ENCODE results near the gene ZFP36L2. TPM values are rescaled to one million over a fixed set of nuclear protein-coding genes. Genes with fewer than 3 reads are reported as not detected.

Gene ZFP36L2
- total RNA-seq, 1 experiment from 2014 or later: 105 TPM

DNA sequence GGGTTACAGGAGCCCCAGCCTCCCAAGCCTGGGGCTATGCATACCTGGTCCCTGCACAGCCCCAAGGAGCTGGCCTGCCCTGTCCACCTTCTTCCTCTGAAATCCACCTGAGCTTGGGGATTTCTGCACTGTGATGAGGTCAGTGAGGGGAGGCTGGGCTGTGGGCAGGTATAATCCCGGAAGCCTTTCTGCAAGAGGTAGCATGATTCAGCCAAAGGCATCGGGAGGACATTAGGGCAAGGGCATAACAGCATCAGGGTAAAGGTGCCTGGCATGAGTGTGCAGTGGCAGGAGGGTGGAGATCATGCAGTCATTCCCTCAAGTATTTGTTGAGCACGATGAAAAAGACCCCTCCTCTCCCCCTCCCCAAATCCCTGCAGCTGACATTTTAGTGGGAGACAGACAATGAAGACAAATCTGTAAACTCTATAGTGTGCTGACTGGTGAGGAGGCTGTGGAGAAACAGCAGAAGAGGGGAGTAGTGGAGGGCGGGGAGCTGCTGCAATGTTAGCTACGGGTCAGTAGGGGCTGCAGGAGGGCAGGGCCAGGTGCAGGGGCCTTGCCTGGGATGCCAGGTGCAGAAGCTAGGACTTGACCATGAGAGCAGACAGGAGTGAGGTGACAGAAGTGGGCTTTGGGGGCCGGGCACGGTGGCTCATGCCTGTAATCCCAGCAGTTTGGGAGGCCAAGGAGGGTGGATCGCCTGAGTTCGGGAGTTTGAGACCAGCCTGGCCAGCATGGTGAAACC is 18.7 kb downstream of the ZFP36L2 start:
- peak overlapping the region in 1 of 3 experiments; percentile 77; a peak in 3 of 7 replicates for H3K27ac Mint-ChIP-seq
- H3K4me2 ChIP-seq (ENCODE audit: insufficient read depth, insufficient read length, low read length): no peak overlapping the region
- no peak overlapping the region for H4K5ac ChIP-seq (ENCODE audit: insufficient read length, low read depth, low read length)

More for the DNA sequence above, 18.7 kb downstream of the ZFP36L2 start:
- no peaks in the 10 kb centered on the region for H3K23me2 ChIP-seq (ENCODE audit: insufficient read length, low read depth, low read length, poor library complexity, severe bottlenecking)
- Mint-ChIP-seq H3K4me1 (peaks cover 19 to 36% of the 10 kb centered on the region in 2 experiments), H3K36me3 (ENCODE audit: insufficient read depth in 1 of 3, low read depth in 3 of 3) (no peaks in the 10 kb centered on the region; a peak in 1 of 7 replicates), H3K9me3 (no peaks in the 10 kb centered on the region), H3K27me3 (ENCODE audit: low read depth) (peaks cover 2% of the 10 kb centered on the region; the same call in 1 of the 2 replicates), H3K4me3 (no peak overlapping the region)
- H2BK5ac ChIP-seq (ENCODE audit: insufficient read length, low read length): no peak overlapping the region
- peak; percentile 79 for DNase-seq
- H3K23ac ChIP-seq (ENCODE audit: insufficient read length, low read depth, low read length): no peak overlapping the region
- no peak overlapping the region for H3K56ac ChIP-seq (ENCODE audit: insufficient read length, low read depth, low read length)
- no peaks in the 10 kb centered on the region for H3K79me2 ChIP-seq (ENCODE audit: insufficient read depth, low read length)
- H4K91ac ChIP-seq (ENCODE audit: insufficient read length, low read depth, low read length): no peak overlapping the region
- no peak overlapping the region for H2BK15ac ChIP-seq (ENCODE audit: low read depth, low read length)
- no CpG with 5 or more reads among the region's 9 CpGs for WGBS (ENCODE audit: extremely low coverage, insufficient read length, low lambda C conversion rate)
- H2AFZ ChIP-seq (ENCODE audit: low read length): no peak overlapping the region
- no peak overlapping the region for H3T11ph ChIP-seq (ENCODE audit: low read length)
- no peaks in the 10 kb centered on the region for H3K79me1 ChIP-seq (ENCODE audit: insufficient read depth, low read depth, low read length, poor library complexity, severe bottlenecking)
- no peak overlapping the region for H2BK20ac ChIP-seq (ENCODE audit: low read depth, low read length, poor library complexity, severe bottlenecking)
- no peaks in the 10 kb centered on the region for H3K4me1 ChIP-seq (ENCODE audit: insufficient read depth, low read length)
- H3K14ac ChIP-seq (ENCODE audit: insufficient read depth, low read length): no peak overlapping the region
- H3K27me3 ChIP-seq (ENCODE audit: insufficient read depth, low read length): no peaks in the 10 kb centered on the region
- H3K18ac ChIP-seq (ENCODE audit: insufficient read length, low read depth, low read length): no peak overlapping the region
- H2BK12ac ChIP-seq (ENCODE audit: insufficient read length, low read depth, low read length): no peak overlapping the region
- H2AK5ac ChIP-seq (ENCODE audit: insufficient read length, low read length): no peak overlapping the region
- H3K9me3 ChIP-seq (ENCODE audit: control insufficient read depth, low read depth, low read length): no peaks in the 10 kb centered on the region
- no peak overlapping the region for H2BK120ac ChIP-seq (ENCODE audit: low read depth, low read length, poor library complexity, severe bottlenecking)
- H3K27ac ChIP-seq (ENCODE audit: insufficient read length, low read depth, low read length): no peak overlapping the region
- no peaks in the 10 kb centered on the region for H4K20me1 ChIP-seq (ENCODE audit: control insufficient read depth, insufficient read depth, insufficient read length)
- no peak overlapping the region for H3K4ac ChIP-seq (ENCODE audit: low read depth, low read length)
- TF ChIP-seq, protein P1, sequence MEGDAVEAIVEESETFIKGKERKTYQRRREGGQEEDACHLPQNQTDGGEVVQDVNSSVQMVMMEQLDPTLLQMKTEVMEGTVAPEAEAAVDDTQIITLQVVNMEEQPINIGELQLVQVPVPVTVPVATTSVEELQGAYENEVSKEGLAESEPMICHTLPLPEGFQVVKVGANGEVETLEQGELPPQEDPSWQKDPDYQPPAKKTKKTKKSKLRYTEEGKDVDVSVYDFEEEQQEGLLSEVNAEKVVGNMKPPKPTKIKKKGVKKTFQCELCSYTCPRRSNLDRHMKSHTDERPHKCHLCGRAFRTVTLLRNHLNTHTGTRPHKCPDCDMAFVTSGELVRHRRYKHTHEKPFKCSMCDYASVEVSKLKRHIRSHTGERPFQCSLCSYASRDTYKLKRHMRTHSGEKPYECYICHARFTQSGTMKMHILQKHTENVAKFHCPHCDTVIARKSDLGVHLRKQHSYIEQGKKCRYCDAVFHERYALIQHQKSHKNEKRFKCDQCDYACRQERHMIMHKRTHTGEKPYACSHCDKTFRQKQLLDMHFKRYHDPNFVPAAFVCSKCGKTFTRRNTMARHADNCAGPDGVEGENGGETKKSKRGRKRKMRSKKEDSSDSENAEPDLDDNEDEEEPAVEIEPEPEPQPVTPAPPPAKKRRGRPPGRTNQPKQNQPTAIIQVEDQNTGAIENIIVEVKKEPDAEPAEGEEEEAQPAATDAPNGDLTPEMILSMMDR (conservative IDR thresholded peaks at IDR 0.05): peak; percentile 58
- H4K8ac ChIP-seq (replicated peaks; ENCODE audit: insufficient read length, low read depth, low read length): no peak overlapping the region
- no peak overlapping the region for H3K9ac ChIP-seq (ENCODE audit: extremely low read depth, insufficient read length, low read length)
